Osteocyte (in vitro differentiated cells): ENCODE measurements around the gene SPPL3. TPM values are rescaled to one million over a fixed set of nuclear protein-coding genes. Genes with fewer than 3 reads are reported as not detected.

Source experiments
- DNase-seq: peaks from one replicate; pipeline ENCODE4 v3.0.0; 2021; ENCODE audit warnings: mixed read lengths; ENCODE audit not compliant: unreplicated experiment; ENCODE audit errors: extremely low spot score
- H3K27ac Mint-ChIP-seq: one replicate; pipeline ENCODE4 v1.8.0; 2021; ENCODE audit warnings: mild to moderate bottlenecking, mixed read lengths; ENCODE audit not compliant: unreplicated experiment
- H3K27me3 Mint-ChIP-seq: one replicate; pipeline ENCODE4 v1.8.0; 2021; ENCODE audit warnings: mixed read lengths; ENCODE audit not compliant: unreplicated experiment
- H3K36me3 Mint-ChIP-seq: one replicate; pipeline ENCODE4 v1.8.0; 2021; ENCODE audit warnings: mixed read lengths; ENCODE audit not compliant: unreplicated experiment
- H3K4me1 Mint-ChIP-seq: one replicate; pipeline ENCODE4 v1.8.0; 2021; ENCODE audit warnings: mixed read lengths; ENCODE audit not compliant: unreplicated experiment
- H3K4me3 Mint-ChIP-seq: one replicate; pipeline ENCODE4 v1.8.0; 2021; ENCODE audit warnings: mild to moderate bottlenecking, moderate library complexity, mixed read lengths; ENCODE audit not compliant: unreplicated experiment
- H3K9me3 Mint-ChIP-seq: one replicate; pipeline ENCODE4 v1.8.0; 2021; ENCODE audit warnings: mixed read lengths; ENCODE audit not compliant: unreplicated experiment
- CTCF ChIP-seq: fragments of 200-600 bp; sonication (generic); IDR thresholded peaks from 2 replicates; pipeline ENCODE4 v1.5.0; 2021; ENCODE audit warnings: antibody characterized with exemption, mild to moderate bottlenecking, moderate library complexity
- total RNA-seq: library from RNA; stranded (reverse); gene quantifications from 2 replicates; pipeline ENCODE4 v1.2.1, GENCODE V29; 2021

The SPPL3 gene
- total RNA-seq, 1 donor from 2014 or later = 61.7 TPM

GRCh38 chr12:120741476-120742421 lies 162.4 kb downstream of the SPPL3 start:
- no peak for DNase-seq
- TF ChIP-seq CTCF = no peak
- H3K27ac Mint-ChIP-seq = no peak overlapping the region
- H3K36me3 Mint-ChIP-seq = no peaks in the 10 kb centered on the region
- no peaks in the 10 kb centered on the region for H3K4me1 Mint-ChIP-seq
- no peak overlapping the region for H3K4me3 Mint-ChIP-seq
- H3K27me3 Mint-ChIP-seq = no peaks in the 10 kb centered on the region
- H3K9me3 Mint-ChIP-seq = no peaks in the 10 kb centered on the region

- Mint-ChIP-seq H3K4me3 (no peak overlapping the region), H3K27ac (no peak overlapping the region), H3K4me1 (no peaks in the 10 kb centered on the region), H3K9me3 (no peaks in the 10 kb centered on the region), H3K36me3 (no peaks in the 10 kb centered on the region), H3K27me3 (no peaks in the 10 kb centered on the region)
- no peak for TF ChIP-seq CTCF
- no peak for DNase-seq
Measured at GRCh38 chr12:120740871-120741270, 163.3 kb downstream of the SPPL3 start.

GRCh38 chr12:120739821-120740613 lies 164.1 kb downstream of the SPPL3 start:
- DNase-seq = no peak
- no peak overlapping the region for H3K4me3 Mint-ChIP-seq
- H3K27me3 Mint-ChIP-seq = no peaks in the 10 kb centered on the region
- H3K4me1 Mint-ChIP-seq = no peaks in the 10 kb centered on the region
- H3K36me3 Mint-ChIP-seq = no peaks in the 10 kb centered on the region
- TF ChIP-seq CTCF = no peak
- no peaks in the 10 kb centered on the region for H3K9me3 Mint-ChIP-seq
- no peak overlapping the region for H3K27ac Mint-ChIP-seq

- no peaks in the 10 kb centered on the region for H3K36me3 Mint-ChIP-seq
- H3K4me1 Mint-ChIP-seq = no peaks in the 10 kb centered on the region
- no peak overlapping the region for H3K4me3 Mint-ChIP-seq
- no peak for DNase-seq
- no peak overlapping the region for H3K27ac Mint-ChIP-seq
- H3K27me3 Mint-ChIP-seq = no peaks in the 10 kb centered on the region
- TF ChIP-seq CTCF = no peak
- no peaks in the 10 kb centered on the region for H3K9me3 Mint-ChIP-seq
Measured at GRCh38 chr12:120739031-120739762, 165.0 kb downstream of the SPPL3 start.
